B cell (primary cell): Measurements from ENCODE around the gene KRTAP10-12. TPM values are rescaled to one million over a fixed set of nuclear protein-coding genes. Genes with fewer than 3 reads are reported as not detected.

Experiments
- ATAC-seq: fragments of 200-7000 bp; cut with Tn5 transposase; one replicate; pipeline ENCODE4 v1.10.0; 2021; ENCODE audit warnings: low read depth, mild to moderate bottlenecking, moderate number of reproducible peaks, moderate library complexity
- CTCF ChIA-PET: fragments of 350-600 bp; sonication (Branson Sonifier 250); formaldehyde crosslinking; loops from one replicate; lab custom pipeline; 2021; ENCODE audit warnings: antibody characterized with exemption, inconsistent platforms; lab: Charles Lee
- POLR2A ChIA-PET: fragments of 350-600 bp; sonication (Branson Sonifier 250); formaldehyde crosslinking; loops from one replicate; lab custom pipeline; 2021; ENCODE audit warnings: antibody characterized with exemption; lab: Charles Lee
- DNase-seq: peaks from one replicate; pipeline ENCODE4 v3.0.0; 2013
- H2AFZ ChIP-seq: 2 replicates; pipeline ENCODE4 v1.6.1; 2012; ENCODE audit warnings: mild to moderate bottlenecking, low read depth, low read length; ENCODE audit not compliant: insufficient read depth, poor library complexity, severe bottlenecking
- H3K27ac ChIP-seq, 2 donors: 1 replicate in 1 of 2; 2 replicates in 1 of 2; pipeline ENCODE4 v1.5.1; 2012 to 2013; ENCODE audit warnings: low read length in 2 of 2, mild to moderate bottlenecking in 2 of 2, moderate library complexity in 1 of 2
- H3K27me3 ChIP-seq, 4 experiments: fragments of 200-600 bp in 1 of 4; sonication (generic) in 1 of 4; replicated peaks in 1 of 4; 1 replicate in 2 of 4; 2 replicates in 2 of 4; pipeline versions ENCODE4 v1.6.1 to v1.7.0; 2013 to 2016; ENCODE audit warnings: low read length in 3 of 4, mild to moderate bottlenecking in 2 of 4, mixed read lengths in 1 of 4, moderate library complexity in 1 of 4; ENCODE audit not compliant: insufficient read depth in 4 of 4, control insufficient read depth in 3 of 4; ENCODE audit errors: control extremely low read depth in 1 of 4
- H3K36me3 ChIP-seq, 2 experiments: replicated peaks in 1 of 2; 1 replicate in 1 of 2; 2 replicates in 1 of 2; pipeline versions ENCODE4 v1.6.1 to v1.7.1; 2013; ENCODE audit warnings: low read length in 1 of 2; ENCODE audit not compliant: insufficient read depth in 2 of 2, control insufficient read depth in 1 of 2; ENCODE audit errors: control extremely low read depth in 1 of 2, extremely low read depth in 1 of 2
- H3K4me1 ChIP-seq, 2 donors: fragments of 200-600 bp in 1 of 2; sonication (generic) in 1 of 2; 1 replicate in 1 of 2; 2 replicates in 1 of 2; pipeline versions ENCODE4 v1.5.1 to v1.6.1; 2013 to 2017; ENCODE audit warnings: low read length in 2 of 2; ENCODE audit not compliant: control insufficient read depth in 2 of 2, insufficient read depth in 2 of 2
- H3K4me2 ChIP-seq: replicated peaks from 2 replicates; pipeline ENCODE3; 2012; ENCODE audit warnings: mild to moderate bottlenecking, low read depth, low read length; ENCODE audit not compliant: poor library complexity, severe bottlenecking
- H3K4me3 ChIP-seq, 5 experiments: fragments of 200-600 bp in 1 of 5; sonication (generic) in 1 of 5; 1 replicate in 3 of 5; 2 replicates in 2 of 5; pipeline versions ENCODE4 v1.5.1 to v1.7.0; 2011 to 2016; ENCODE audit warnings: low read length in 4 of 5, mild to moderate bottlenecking in 4 of 5, low read depth in 2 of 5, control low read depth in 1 of 5, moderate library complexity in 1 of 5; ENCODE audit not compliant: insufficient read depth in 1 of 5; ENCODE audit errors: control extremely low read depth in 1 of 5, extremely low read depth in 1 of 5
- H3K79me2 ChIP-seq: fragments of 200-600 bp; sonication (generic); one replicate; pipeline ENCODE4 v1.6.0; 2016; ENCODE audit warnings: low read length; ENCODE audit not compliant: control insufficient read depth, insufficient read depth
- H3K9ac ChIP-seq: fragments of 200-600 bp; sonication (generic); 2 replicates; pipeline ENCODE4 v1.6.1; 2017; ENCODE audit warnings: mild to moderate bottlenecking, low read length, moderate library complexity
- H3K9me3 ChIP-seq, 3 donors: one replicate each; pipeline versions ENCODE4 v1.6.1 to v1.7.1; 2013; ENCODE audit warnings: low read length in 2 of 3; ENCODE audit not compliant: control insufficient read depth in 2 of 3, insufficient read depth in 1 of 3; ENCODE audit errors: control extremely low read depth in 1 of 3
- H4K20me1 ChIP-seq: 2 replicates; pipeline ENCODE4 v1.6.0; 2012; ENCODE audit warnings: mild to moderate bottlenecking, low read length; ENCODE audit not compliant: insufficient read depth, control insufficient read depth, poor library complexity, severe bottlenecking
- H3K27ac Mint-ChIP-seq: one replicate; pipeline ENCODE4 v1.8.0; 2021; ENCODE audit warnings: mixed read lengths
- H3K27me3 Mint-ChIP-seq: one replicate; pipeline ENCODE4 v1.8.0; 2021; ENCODE audit warnings: mixed read lengths
- H3K4me1 Mint-ChIP-seq: one replicate; pipeline ENCODE4 v1.8.0; 2021; ENCODE audit warnings: mixed read lengths
- H3K4me3 Mint-ChIP-seq: one replicate; pipeline ENCODE4 v1.8.0; 2021; ENCODE audit warnings: mixed read lengths
- H3K9me3 Mint-ChIP-seq: one replicate; pipeline ENCODE4 v1.8.0; 2022; ENCODE audit warnings: mixed read lengths; ENCODE audit not compliant: insufficient read depth
- CTCF ChIP-seq: fragments of 200-600 bp; IDR thresholded peaks from one replicate; pipeline ENCODE4 v1.8.0; 2022; ENCODE audit warnings: antibody characterized with exemption, mild to moderate bottlenecking
- EZH2 ChIP-seq: IDR thresholded peaks from 2 replicates; pipeline ENCODE4 v1.6.1; 2012; ENCODE audit warnings: borderline replicate concordance, low read depth, mild to moderate bottlenecking, moderate library complexity, low read length; ENCODE audit not compliant: insufficient read depth, poor library complexity, severe bottlenecking
- WGBS: methylation state at CpG from one replicate; pipeline ENCODE4 v1.1.5; 2013; ENCODE audit warnings: missing lambda C conversion rate; ENCODE audit not compliant: insufficient coverage; 5-methylcytosine and 5-hydroxymethylcytosine counted together
- intact Hi-C: fragments of 100-400 bp; cut with micrococcal nuclease; formaldehyde crosslinking; loops from one replicate; pipeline ENCODE4 v1.10.0; 2022
- polyA plus RNA-seq: library from polyadenylated mRNA; depleted of rRNA; stranded (reverse); fragments of >200 nt; gene quantifications from 2 replicates; pipeline ENCODE4 v1.2.3, GENCODE V29; 2012
- total RNA-seq, 2 donors: library from RNA; stranded (reverse); fragments of 120-200 nt in 1 of 2; gene quantifications; 1 replicate in 1 of 2; 2 replicates in 1 of 2; pipeline versions ENCODE4 v1.2.3 to v1.2.4, GENCODE V29; 2013 to 2022

KRTAP10-12 gene
- total and polyA plus RNA-seq, 2 donors (not counting 1 experiment from before 2014, with no cell fraction given), result not detected

GRCh38 chr21:44730951-44731579 lies 34.1 kb downstream of the KRTAP10-12 start:
- no peaks in the 10 kb centered on the region for H4K20me1 ChIP-seq
- peaks cover 0 to 2% (median under 1%) of the 10 kb centered on the region in 4 experiments for H3K27me3 ChIP-seq
- no peak overlapping the region for H2AFZ ChIP-seq
- Mint-ChIP-seq H3K27ac (no peak overlapping the region), H3K4me1 (no peaks in the 10 kb centered on the region), H3K27me3 (peaks cover 22% of the 10 kb centered on the region), H3K4me3 (no peak overlapping the region), H3K9me3 (no peaks in the 10 kb centered on the region)
- no peak overlapping the region for H3K4me2 ChIP-seq
- no peak overlapping the region for H3K4me3 ChIP-seq
- no peaks in the 10 kb centered on the region for H3K4me1 ChIP-seq
- POLR2A ChIA-PET, result no interaction called here
- CTCF ChIA-PET, result interaction anchor here (0.9 kb wide), 1 partner anchor 24 kb away, joined by 3 read pairs; no protein-coding TSS in a partner anchor
- H3K9me3 ChIP-seq, result peaks cover 0 to 27% (median 0%) of the 10 kb centered on the region in 3 donors
- intact Hi-C loops, result no loop called here
- H3K9ac ChIP-seq, result no peak overlapping the region
- ATAC-seq (no peak), DNase-seq (no peak)
- H3K36me3 ChIP-seq, result no peaks in the 10 kb centered on the region
- H3K27ac ChIP-seq, result no peak overlapping the region
- WGBS, result 72% methylated on average over 9 of the region's 9 CpGs
- H3K79me2 ChIP-seq, result no peaks in the 10 kb centered on the region
- no peak for TF ChIP-seq CTCF
- TF ChIP-seq EZH2, result no peak

GRCh38 chr21:44732263-44732662 lies 35.3 kb downstream of the KRTAP10-12 start:
- Histone ChIP-seq H3K79me2 (no peaks in the 10 kb centered on the region), H3K4me3 (no peak overlapping the region), H3K27me3 (peaks cover 0 to 2% (median 0%) of the 10 kb centered on the region in 4 experiments), H3K36me3 (no peaks in the 10 kb centered on the region), H3K9ac (no peak overlapping the region), H3K9me3 (peaks cover 0 to 39% (median 2%) of the 10 kb centered on the region in 3 donors), H3K27ac (no peak overlapping the region), H4K20me1 (no peaks in the 10 kb centered on the region), H3K4me2 (no peak overlapping the region), H2AFZ (no peak overlapping the region), H3K4me1 (no peaks in the 10 kb centered on the region)
- 94% methylated on average over 10 of the region's 10 CpGs for WGBS
- no peak overlapping the region for H3K4me3 Mint-ChIP-seq
- H3K27me3 Mint-ChIP-seq, result peaks cover 19% of the 10 kb centered on the region
- ATAC-seq, result no peak
- ChIA-PET POLR2A (no interaction called here), CTCF (no interaction called here)
- H3K9me3 Mint-ChIP-seq, result no peaks in the 10 kb centered on the region
- DNase-seq, result no peak
- TF ChIP-seq CTCF (no peak), EZH2 (no peak)
- no peak overlapping the region for H3K27ac Mint-ChIP-seq
- intact Hi-C loops, result no loop called here
- H3K4me1 Mint-ChIP-seq, result no peaks in the 10 kb centered on the region
